ENCODE results near the gene CMTM7.

Gene CMTM7

DNA sequence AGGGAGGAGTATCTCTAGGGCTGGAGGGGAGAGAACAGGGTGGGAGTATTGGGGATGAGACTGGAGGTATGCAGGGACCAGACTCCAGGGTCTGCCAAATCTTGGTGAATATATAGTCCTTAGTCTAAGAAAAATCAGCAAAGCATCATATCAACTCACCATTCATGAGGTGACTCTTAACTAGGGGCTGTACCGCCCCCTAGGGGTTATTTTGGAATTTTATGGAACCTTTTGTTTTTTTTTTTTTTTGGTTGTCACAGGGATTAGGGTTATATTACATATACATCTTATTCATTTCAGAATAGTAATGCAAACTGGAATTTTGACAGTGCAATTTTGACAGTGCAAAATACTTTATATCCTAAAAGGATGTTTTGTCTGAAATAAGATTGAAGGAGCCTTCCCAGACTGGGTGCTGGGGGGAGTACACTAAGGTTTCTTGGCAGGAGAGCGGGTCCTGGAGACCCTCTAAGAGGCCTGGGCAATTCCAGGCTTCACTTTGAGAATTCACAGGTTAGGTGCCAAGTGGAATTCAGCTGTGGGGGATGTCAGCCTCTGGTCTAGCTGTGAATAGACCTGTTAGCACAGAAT lies 7.5 kb downstream of the CMTM7 start:
- Histone ChIP-seq H3K36me3 (ENCODE audit: control insufficient read depth in 2 of 2, insufficient read depth in 1 of 2, low read length in 2 of 2) (no peaks in the 10 kb centered on the region), H3K27ac (ENCODE audit: extremely low read depth, low read depth, low read length) (no peak overlapping the region), H3K9me3 (ENCODE audit: control insufficient read depth, insufficient read depth, low read depth, low read length) (no peaks in the 10 kb centered on the region), H3K4me3 (ENCODE audit: low read depth, low read length) (no peak overlapping the region), H3K4me1 (ENCODE audit: control insufficient read depth, insufficient read depth, low read length) (peaks cover 5% of the 10 kb centered on the region; the same call in 1 of the 2 replicates)
- TF ChIP-seq ZNF433 (tag by site-specific recombination; IDR thresholded peaks at IDR 0.05; ENCODE audit: low read depth): no peak
- no peak for TF ChIP-seq ZNF660 (tag by site-specific recombination; IDR thresholded peaks at IDR 0.05)
- TF ChIP-seq, protein P1, sequence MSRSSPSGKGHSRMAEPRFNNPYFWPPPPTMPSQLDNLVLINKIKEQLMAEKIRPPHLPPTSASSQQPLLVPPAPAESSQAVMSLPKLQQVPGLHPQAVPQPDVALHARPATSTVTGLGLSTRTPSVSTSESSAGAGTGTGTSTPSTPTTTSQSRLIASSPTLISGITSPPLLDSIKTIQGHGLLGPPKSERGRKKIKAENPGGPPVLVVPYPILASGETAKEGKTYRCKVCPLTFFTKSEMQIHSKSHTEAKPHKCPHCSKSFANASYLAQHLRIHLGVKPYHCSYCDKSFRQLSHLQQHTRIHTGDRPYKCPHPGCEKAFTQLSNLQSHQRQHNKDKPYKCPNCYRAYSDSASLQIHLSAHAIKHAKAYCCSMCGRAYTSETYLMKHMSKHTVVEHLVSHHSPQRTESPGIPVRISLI (tag by site-specific recombination; IDR thresholded peaks at IDR 0.05): 0 out of 2 replicates have a peak, but pooled peaks have one; percentile 12
- TF ChIP-seq, protein P2, sequence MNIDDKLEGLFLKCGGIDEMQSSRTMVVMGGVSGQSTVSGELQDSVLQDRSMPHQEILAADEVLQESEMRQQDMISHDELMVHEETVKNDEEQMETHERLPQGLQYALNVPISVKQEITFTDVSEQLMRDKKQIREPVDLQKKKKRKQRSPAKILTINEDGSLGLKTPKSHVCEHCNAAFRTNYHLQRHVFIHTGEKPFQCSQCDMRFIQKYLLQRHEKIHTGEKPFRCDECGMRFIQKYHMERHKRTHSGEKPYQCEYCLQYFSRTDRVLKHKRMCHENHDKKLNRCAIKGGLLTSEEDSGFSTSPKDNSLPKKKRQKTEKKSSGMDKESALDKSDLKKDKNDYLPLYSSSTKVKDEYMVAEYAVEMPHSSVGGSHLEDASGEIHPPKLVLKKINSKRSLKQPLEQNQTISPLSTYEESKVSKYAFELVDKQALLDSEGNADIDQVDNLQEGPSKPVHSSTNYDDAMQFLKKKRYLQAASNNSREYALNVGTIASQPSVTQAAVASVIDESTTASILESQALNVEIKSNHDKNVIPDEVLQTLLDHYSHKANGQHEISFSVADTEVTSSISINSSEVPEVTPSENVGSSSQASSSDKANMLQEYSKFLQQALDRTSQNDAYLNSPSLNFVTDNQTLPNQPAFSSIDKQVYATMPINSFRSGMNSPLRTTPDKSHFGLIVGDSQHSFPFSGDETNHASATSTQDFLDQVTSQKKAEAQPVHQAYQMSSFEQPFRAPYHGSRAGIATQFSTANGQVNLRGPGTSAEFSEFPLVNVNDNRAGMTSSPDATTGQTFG (tag by site-specific recombination; IDR thresholded peaks at IDR 0.05; ENCODE audit: borderline replicate concordance): no peak
- no peak for TF ChIP-seq ZNF555 (tag by site-specific recombination; conservative IDR thresholded peaks at IDR 0.05)
- TF ChIP-seq ZNF621 (tag by site-specific recombination; IDR thresholded peaks at IDR 0.05): no peak
- TF ChIP-seq, protein P3, sequence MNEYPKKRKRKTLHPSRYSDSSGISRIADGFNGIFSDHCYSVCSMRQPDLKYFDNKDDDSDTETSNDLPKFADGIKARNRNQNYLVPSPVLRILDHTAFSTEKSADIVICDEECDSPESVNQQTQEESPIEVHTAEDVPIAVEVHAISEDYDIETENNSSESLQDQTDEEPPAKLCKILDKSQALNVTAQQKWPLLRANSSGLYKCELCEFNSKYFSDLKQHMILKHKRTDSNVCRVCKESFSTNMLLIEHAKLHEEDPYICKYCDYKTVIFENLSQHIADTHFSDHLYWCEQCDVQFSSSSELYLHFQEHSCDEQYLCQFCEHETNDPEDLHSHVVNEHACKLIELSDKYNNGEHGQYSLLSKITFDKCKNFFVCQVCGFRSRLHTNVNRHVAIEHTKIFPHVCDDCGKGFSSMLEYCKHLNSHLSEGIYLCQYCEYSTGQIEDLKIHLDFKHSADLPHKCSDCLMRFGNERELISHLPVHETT (tag by site-specific recombination; IDR thresholded peaks at IDR 0.05): no peak
- TF ChIP-seq, protein P4, sequence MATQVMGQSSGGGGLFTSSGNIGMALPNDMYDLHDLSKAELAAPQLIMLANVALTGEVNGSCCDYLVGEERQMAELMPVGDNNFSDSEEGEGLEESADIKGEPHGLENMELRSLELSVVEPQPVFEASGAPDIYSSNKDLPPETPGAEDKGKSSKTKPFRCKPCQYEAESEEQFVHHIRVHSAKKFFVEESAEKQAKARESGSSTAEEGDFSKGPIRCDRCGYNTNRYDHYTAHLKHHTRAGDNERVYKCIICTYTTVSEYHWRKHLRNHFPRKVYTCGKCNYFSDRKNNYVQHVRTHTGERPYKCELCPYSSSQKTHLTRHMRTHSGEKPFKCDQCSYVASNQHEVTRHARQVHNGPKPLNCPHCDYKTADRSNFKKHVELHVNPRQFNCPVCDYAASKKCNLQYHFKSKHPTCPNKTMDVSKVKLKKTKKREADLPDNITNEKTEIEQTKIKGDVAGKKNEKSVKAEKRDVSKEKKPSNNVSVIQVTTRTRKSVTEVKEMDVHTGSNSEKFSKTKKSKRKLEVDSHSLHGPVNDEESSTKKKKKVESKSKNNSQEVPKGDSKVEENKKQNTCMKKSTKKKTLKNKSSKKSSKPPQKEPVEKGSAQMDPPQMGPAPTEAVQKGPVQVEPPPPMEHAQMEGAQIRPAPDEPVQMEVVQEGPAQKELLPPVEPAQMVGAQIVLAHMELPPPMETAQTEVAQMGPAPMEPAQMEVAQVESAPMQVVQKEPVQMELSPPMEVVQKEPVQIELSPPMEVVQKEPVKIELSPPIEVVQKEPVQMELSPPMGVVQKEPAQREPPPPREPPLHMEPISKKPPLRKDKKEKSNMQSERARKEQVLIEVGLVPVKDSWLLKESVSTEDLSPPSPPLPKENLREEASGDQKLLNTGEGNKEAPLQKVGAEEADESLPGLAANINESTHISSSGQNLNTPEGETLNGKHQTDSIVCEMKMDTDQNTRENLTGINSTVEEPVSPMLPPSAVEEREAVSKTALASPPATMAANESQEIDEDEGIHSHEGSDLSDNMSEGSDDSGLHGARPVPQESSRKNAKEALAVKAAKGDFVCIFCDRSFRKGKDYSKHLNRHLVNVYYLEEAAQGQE (tag by site-specific recombination; IDR thresholded peaks at IDR 0.05): no peak
- TF ChIP-seq ZNF146 (tag by site-specific recombination; IDR thresholded peaks at IDR 0.05): no peak
- TF ChIP-seq, protein P5, sequence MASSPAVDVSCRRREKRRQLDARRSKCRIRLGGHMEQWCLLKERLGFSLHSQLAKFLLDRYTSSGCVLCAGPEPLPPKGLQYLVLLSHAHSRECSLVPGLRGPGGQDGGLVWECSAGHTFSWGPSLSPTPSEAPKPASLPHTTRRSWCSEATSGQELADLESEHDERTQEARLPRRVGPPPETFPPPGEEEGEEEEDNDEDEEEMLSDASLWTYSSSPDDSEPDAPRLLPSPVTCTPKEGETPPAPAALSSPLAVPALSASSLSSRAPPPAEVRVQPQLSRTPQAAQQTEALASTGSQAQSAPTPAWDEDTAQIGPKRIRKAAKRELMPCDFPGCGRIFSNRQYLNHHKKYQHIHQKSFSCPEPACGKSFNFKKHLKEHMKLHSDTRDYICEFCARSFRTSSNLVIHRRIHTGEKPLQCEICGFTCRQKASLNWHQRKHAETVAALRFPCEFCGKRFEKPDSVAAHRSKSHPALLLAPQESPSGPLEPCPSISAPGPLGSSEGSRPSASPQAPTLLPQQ (tag by site-specific recombination; IDR thresholded peaks at IDR 0.05): no peak
- TF ChIP-seq ZNF654 (tag by site-specific recombination; IDR thresholded peaks at IDR 0.05; ENCODE audit: low read depth): peak; percentile 68
- no peak for TF ChIP-seq ZSCAN16 (tag by site-specific recombination; IDR thresholded peaks at IDR 0.05)
- TF ChIP-seq ZNF239 (tag by site-specific recombination; IDR thresholded peaks at IDR 0.05): no peak
- TF ChIP-seq, protein P6, sequence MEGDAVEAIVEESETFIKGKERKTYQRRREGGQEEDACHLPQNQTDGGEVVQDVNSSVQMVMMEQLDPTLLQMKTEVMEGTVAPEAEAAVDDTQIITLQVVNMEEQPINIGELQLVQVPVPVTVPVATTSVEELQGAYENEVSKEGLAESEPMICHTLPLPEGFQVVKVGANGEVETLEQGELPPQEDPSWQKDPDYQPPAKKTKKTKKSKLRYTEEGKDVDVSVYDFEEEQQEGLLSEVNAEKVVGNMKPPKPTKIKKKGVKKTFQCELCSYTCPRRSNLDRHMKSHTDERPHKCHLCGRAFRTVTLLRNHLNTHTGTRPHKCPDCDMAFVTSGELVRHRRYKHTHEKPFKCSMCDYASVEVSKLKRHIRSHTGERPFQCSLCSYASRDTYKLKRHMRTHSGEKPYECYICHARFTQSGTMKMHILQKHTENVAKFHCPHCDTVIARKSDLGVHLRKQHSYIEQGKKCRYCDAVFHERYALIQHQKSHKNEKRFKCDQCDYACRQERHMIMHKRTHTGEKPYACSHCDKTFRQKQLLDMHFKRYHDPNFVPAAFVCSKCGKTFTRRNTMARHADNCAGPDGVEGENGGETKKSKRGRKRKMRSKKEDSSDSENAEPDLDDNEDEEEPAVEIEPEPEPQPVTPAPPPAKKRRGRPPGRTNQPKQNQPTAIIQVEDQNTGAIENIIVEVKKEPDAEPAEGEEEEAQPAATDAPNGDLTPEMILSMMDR (tag by site-specific recombination; IDR thresholded peaks at IDR 0.05): 0 out of 2 replicates have a peak, but pooled peaks have one; percentile 8
- CTCF ChIA-PET: interaction anchor here (0.6 to 0.8 kb wide), 4 partner anchors 11 to 145 kb away, joined by 3 read pairs; no protein-coding TSS in a partner anchor
- POLR2A ChIA-PET: no interaction called here

Data from HEK293 (cell line).